ENCODE results near the gene PLA2G2A. TPM values are rescaled to one million over a fixed set of nuclear protein-coding genes. Genes with fewer than 3 reads are reported as not detected.

The PLA2G2A gene
- total RNA-seq, 1 donor from 2014 or later = not detected

GRCh38 chr1:19963636-19964035 is 15.8 kb downstream of the PLA2G2A start:
- no peaks in the 10 kb centered on the region for H3K36me3 ChIP-seq (ENCODE audit: insufficient read depth, low read length)
- DNase-seq (ENCODE audit: low read depth) (no peak), FAIRE-seq (no peak)
- H3K79me2 ChIP-seq (ENCODE audit: insufficient read depth, low read length) = no peaks in the 10 kb centered on the region
- H3K4me2 ChIP-seq (ENCODE audit: low read length) = no peak overlapping the region
- Mint-ChIP-seq H3K4me3 (ENCODE audit: unreplicated experiment) (no peak overlapping the region), H3K4me1 (ENCODE audit: low read depth, unreplicated experiment) (no peaks in the 10 kb centered on the region), H3K36me3 (ENCODE audit: low read depth, unreplicated experiment) (no peaks in the 10 kb centered on the region), H3K27me3 (ENCODE audit: low read depth, unreplicated experiment) (peaks cover 31% of the 10 kb centered on the region), H3K9me3 (ENCODE audit: unreplicated experiment) (peaks cover 10% of the 10 kb centered on the region), H3K27ac (ENCODE audit: unreplicated experiment) (no peak overlapping the region)
- H3K9ac ChIP-seq (ENCODE audit: low read length) = no peak overlapping the region
- H3K4me1 ChIP-seq (ENCODE audit: insufficient read depth, low read length) = no peaks in the 10 kb centered on the region
- no peak for TF ChIP-seq EZH2 (IDR thresholded peaks at IDR 0.05; ENCODE audit: insufficient read depth, low read length)
- TF ChIP-seq, protein P1, sequence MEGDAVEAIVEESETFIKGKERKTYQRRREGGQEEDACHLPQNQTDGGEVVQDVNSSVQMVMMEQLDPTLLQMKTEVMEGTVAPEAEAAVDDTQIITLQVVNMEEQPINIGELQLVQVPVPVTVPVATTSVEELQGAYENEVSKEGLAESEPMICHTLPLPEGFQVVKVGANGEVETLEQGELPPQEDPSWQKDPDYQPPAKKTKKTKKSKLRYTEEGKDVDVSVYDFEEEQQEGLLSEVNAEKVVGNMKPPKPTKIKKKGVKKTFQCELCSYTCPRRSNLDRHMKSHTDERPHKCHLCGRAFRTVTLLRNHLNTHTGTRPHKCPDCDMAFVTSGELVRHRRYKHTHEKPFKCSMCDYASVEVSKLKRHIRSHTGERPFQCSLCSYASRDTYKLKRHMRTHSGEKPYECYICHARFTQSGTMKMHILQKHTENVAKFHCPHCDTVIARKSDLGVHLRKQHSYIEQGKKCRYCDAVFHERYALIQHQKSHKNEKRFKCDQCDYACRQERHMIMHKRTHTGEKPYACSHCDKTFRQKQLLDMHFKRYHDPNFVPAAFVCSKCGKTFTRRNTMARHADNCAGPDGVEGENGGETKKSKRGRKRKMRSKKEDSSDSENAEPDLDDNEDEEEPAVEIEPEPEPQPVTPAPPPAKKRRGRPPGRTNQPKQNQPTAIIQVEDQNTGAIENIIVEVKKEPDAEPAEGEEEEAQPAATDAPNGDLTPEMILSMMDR (IDR thresholded peaks at IDR 0.05; ENCODE audit: insufficient read depth, low read depth, low read length) = no peak
- no peak overlapping the region for H3K27ac ChIP-seq (ENCODE audit: low read depth, low read length)
- H3K9me3 ChIP-seq (ENCODE audit: insufficient read depth, low read depth, low read length) = no peaks in the 10 kb centered on the region
- H4K20me1 ChIP-seq (ENCODE audit: insufficient read depth, low read length) = no peaks in the 10 kb centered on the region
- no peak overlapping the region for H3K4me3 ChIP-seq (ENCODE audit: insufficient read depth, low read depth, low read length)
- peaks cover 11% of the 10 kb centered on the region for H3K27me3 ChIP-seq (ENCODE audit: insufficient read depth, low read length)
- no peak overlapping the region for H2AFZ ChIP-seq (ENCODE audit: low read depth, low read length)

- H4K20me1 ChIP-seq (ENCODE audit: insufficient read depth, low read length) = no peaks in the 10 kb centered on the region
- no peaks in the 10 kb centered on the region for H3K36me3 ChIP-seq (ENCODE audit: insufficient read depth, low read length)
- no peak overlapping the region for H3K4me3 ChIP-seq (ENCODE audit: insufficient read depth, low read depth, low read length)
- H3K4me1 ChIP-seq (ENCODE audit: insufficient read depth, low read length) = no peaks in the 10 kb centered on the region
- Mint-ChIP-seq H3K27ac (ENCODE audit: unreplicated experiment) (no peak overlapping the region), H3K9me3 (ENCODE audit: unreplicated experiment) (peaks cover 10% of the 10 kb centered on the region), H3K4me3 (ENCODE audit: unreplicated experiment) (no peak overlapping the region), H3K4me1 (ENCODE audit: low read depth, unreplicated experiment) (no peaks in the 10 kb centered on the region), H3K36me3 (ENCODE audit: low read depth, unreplicated experiment) (no peaks in the 10 kb centered on the region), H3K27me3 (ENCODE audit: low read depth, unreplicated experiment) (peaks cover 27% of the 10 kb centered on the region)
- H3K4me2 ChIP-seq (ENCODE audit: low read length) = no peak overlapping the region
- no peaks in the 10 kb centered on the region for H3K79me2 ChIP-seq (ENCODE audit: insufficient read depth, low read length)
- H3K9ac ChIP-seq (ENCODE audit: low read length) = no peak overlapping the region
- peaks cover 12% of the 10 kb centered on the region for H3K27me3 ChIP-seq (ENCODE audit: insufficient read depth, low read length)
- TF ChIP-seq, protein P1 (IDR thresholded peaks at IDR 0.05; ENCODE audit: insufficient read depth, low read depth, low read length) = no peak
- no peak for TF ChIP-seq EZH2 (IDR thresholded peaks at IDR 0.05; ENCODE audit: insufficient read depth, low read length)
- H3K27ac ChIP-seq (ENCODE audit: low read depth, low read length) = no peak overlapping the region
- no peak overlapping the region for H2AFZ ChIP-seq (ENCODE audit: low read depth, low read length)
- FAIRE-seq (no peak), DNase-seq (ENCODE audit: low read depth) (no peak)
- no peaks in the 10 kb centered on the region for H3K9me3 ChIP-seq (ENCODE audit: insufficient read depth, low read depth, low read length)
Measured at GRCh38 chr1:19960591-19960990, 18.8 kb downstream of the PLA2G2A start.

GRCh38 chr1:19957779-19958178 is 21.6 kb downstream of the PLA2G2A start:
- Mint-ChIP-seq H3K9me3 (ENCODE audit: unreplicated experiment) (peaks cover 10% of the 10 kb centered on the region), H3K4me3 (ENCODE audit: unreplicated experiment) (no peak overlapping the region), H3K4me1 (ENCODE audit: low read depth, unreplicated experiment) (no peaks in the 10 kb centered on the region), H3K36me3 (ENCODE audit: low read depth, unreplicated experiment) (no peaks in the 10 kb centered on the region), H3K27ac (ENCODE audit: unreplicated experiment) (no peak overlapping the region), H3K27me3 (ENCODE audit: low read depth, unreplicated experiment) (peaks cover 36% of the 10 kb centered on the region)
- H2AFZ ChIP-seq (ENCODE audit: low read depth, low read length) = no peak overlapping the region
- no peak for DNase-seq (ENCODE audit: low read depth)
- H3K79me2 ChIP-seq (ENCODE audit: insufficient read depth, low read length) = no peaks in the 10 kb centered on the region
- H3K27me3 ChIP-seq (ENCODE audit: insufficient read depth, low read length) = peaks cover 15% of the 10 kb centered on the region
- no peak for TF ChIP-seq EZH2 (IDR thresholded peaks at IDR 0.05; ENCODE audit: insufficient read depth, low read length)
- TF ChIP-seq, protein P1 (IDR thresholded peaks at IDR 0.05; ENCODE audit: insufficient read depth, low read depth, low read length) = no peak
- no peak overlapping the region for H3K4me2 ChIP-seq (ENCODE audit: low read length)
- no peaks in the 10 kb centered on the region for H3K4me1 ChIP-seq (ENCODE audit: insufficient read depth, low read length)
- H3K36me3 ChIP-seq (ENCODE audit: insufficient read depth, low read length) = no peaks in the 10 kb centered on the region
- no peaks in the 10 kb centered on the region for H4K20me1 ChIP-seq (ENCODE audit: insufficient read depth, low read length)
- H3K4me3 ChIP-seq (ENCODE audit: insufficient read depth, low read depth, low read length) = no peak overlapping the region
- H3K9ac ChIP-seq (ENCODE audit: low read length) = no peak overlapping the region
- FAIRE-seq = no peak
- no peak overlapping the region for H3K27ac ChIP-seq (ENCODE audit: low read depth, low read length)
- peaks cover 3% of the 10 kb centered on the region for H3K9me3 ChIP-seq (ENCODE audit: insufficient read depth, low read depth, low read length)

All from astrocyte (in vitro differentiated cells and primary cell).